Tibial nerve (tissue), 4 donors: ENCODE measurements around the gene MRPL42. TPM values are rescaled to one million over a fixed set of nuclear protein-coding genes. Genes with fewer than 3 reads are reported as not detected.

Source experiments
- DNase-seq, 2 donors: peaks; one replicate each; pipeline ENCODE4 v3.0.0-alpha.2; 2019; ENCODE audit warnings: low spot score in 2 of 2
- H3K27ac ChIP-seq, 4 donors: fragments of 200-600 bp; sonication (generic) in 3 of 4; one replicate each; pipeline ENCODE4 v1.5.1; 2017 to 2019; ENCODE audit warnings: mild to moderate bottlenecking in 1 of 4
- H3K27me3 ChIP-seq, 2 donors: fragments of 200-600 bp; sonication (generic) in 1 of 2; one replicate each; pipeline versions ENCODE4 v1.5.1 to v1.6.0; 2017 to 2019
- H3K36me3 ChIP-seq, 3 donors: fragments of 200-600 bp; sonication (generic); one replicate each; pipeline ENCODE4 v1.5.1; 2018 to 2019
- H3K4me1 ChIP-seq, 4 donors: fragments of 200-600 bp; sonication (generic) in 3 of 4; one replicate each; pipeline ENCODE4 v1.5.1; 2017 to 2019
- H3K4me3 ChIP-seq, 4 donors: fragments of 200-600 bp; sonication (generic) in 3 of 4; one replicate each; pipeline ENCODE4 v1.5.1; 2017 to 2019; ENCODE audit warnings: mild to moderate bottlenecking in 1 of 4, moderate library complexity in 1 of 4
- H3K9me3 ChIP-seq, 4 donors: fragments of 200-600 bp; sonication (generic) in 3 of 4; one replicate each; pipeline ENCODE4 v1.5.1; 2017 to 2019
- CTCF ChIP-seq, 5 experiments: fragments of 200-600 bp in 3 of 5; fragments of 450-650 bp in 2 of 5; sonication (generic) in 3 of 5; IDR thresholded peaks; one replicate each; pipeline ENCODE4 v1.5.1; 2016 to 2019; ENCODE audit warnings: antibody characterized with exemption in 5 of 5, mild to moderate bottlenecking in 3 of 5, moderate library complexity in 2 of 5
- EP300 ChIP-seq, 2 donors: sonication (generic); formaldehyde crosslinking; IDR thresholded peaks; one replicate each; pipeline ENCODE4 v1.6.1; 2017; ENCODE audit warnings: antibody characterized with exemption in 2 of 2, mild to moderate bottlenecking in 1 of 2
- POLR2A ChIP-seq, 2 donors: fragments of 450-650 bp; IDR thresholded peaks; one replicate each; pipeline ENCODE4 v1.6.1; 2017; ENCODE audit warnings: antibody characterized with exemption in 2 of 2, mild to moderate bottlenecking in 2 of 2, moderate library complexity in 2 of 2
- WGBS, 2 donors: methylation state at CpG; one replicate each; pipeline ENCODE4 v1.1.5; 2018; 5-methylcytosine and 5-hydroxymethylcytosine counted together
- total RNA-seq, 4 donors: library from RNA; depleted of rRNA; stranded (reverse); fragments of >200 nt; gene quantifications; one replicate each; pipeline ENCODE4 v1.1.0, GENCODE V29; 2016

The MRPL42 gene
- total RNA-seq, 4 donors from 2014 or later, result 19.7 to 27.3 (median 22.8) TPM

GRCh38 chr12:93447555-93448290 lies 19.6 kb upstream of the MRPL42 start:
- Histone ChIP-seq H3K27me3 (no peaks in the 10 kb centered on the region), H3K36me3 (no peaks in the 10 kb centered on the region), H3K4me3 (no peak overlapping the region), H3K27ac (no peak overlapping the region), H3K9me3 (no peaks in the 10 kb centered on the region), H3K4me1 (peaks cover 0 to 5% (median 3%) of the 10 kb centered on the region in 4 donors)
- TF ChIP-seq EP300 (IDR thresholded peaks at IDR 0.05) (no peak), POLR2A (IDR thresholded peaks at IDR 0.05) (no peak), CTCF (IDR thresholded peaks at IDR 0.05) (no peak)
- 61 to 65% methylated on average over 4 of the region's 4 CpGs for WGBS, 2 donors
- DNase-seq, result no peak

GRCh38 chr12:93448796-93449195 lies 18.5 kb upstream of the MRPL42 start:
- no peaks in the 10 kb centered on the region for H3K4me1 ChIP-seq
- no peak for TF ChIP-seq POLR2A (IDR thresholded peaks at IDR 0.05)
- TF ChIP-seq EP300 (IDR thresholded peaks at IDR 0.05), result no peak
- TF ChIP-seq CTCF (IDR thresholded peaks at IDR 0.05), result no peak
- H3K36me3 ChIP-seq, result no peaks in the 10 kb centered on the region
- H3K27me3 ChIP-seq, result no peaks in the 10 kb centered on the region
- DNase-seq, result no peak
- no peaks in the 10 kb centered on the region for H3K9me3 ChIP-seq
- no peak overlapping the region for H3K27ac ChIP-seq
- H3K4me3 ChIP-seq, result no peak overlapping the region
- 80 to 81% methylated on average over 5 of the region's 5 CpGs for WGBS, 2 donors

GRCh38 chr12:93449277-93449676 lies 18.0 kb upstream of the MRPL42 start:
- 77 to 86% methylated on average over 1 of the region's 1 CpG for WGBS, 2 donors

GRCh38 chr12:93451423-93452158 lies 15.7 kb upstream of the MRPL42 start:
- H3K4me1 ChIP-seq, result no peaks in the 10 kb centered on the region
- no peak overlapping the region for H3K27ac ChIP-seq
- no peaks in the 10 kb centered on the region for H3K36me3 ChIP-seq
- no peaks in the 10 kb centered on the region for H3K27me3 ChIP-seq
- DNase-seq, result no peak
- TF ChIP-seq POLR2A (IDR thresholded peaks at IDR 0.05) (no peak), CTCF (IDR thresholded peaks at IDR 0.05) (no peak), EP300 (IDR thresholded peaks at IDR 0.05) (no peak)
- H3K9me3 ChIP-seq, result no peaks in the 10 kb centered on the region
- WGBS, 2 donors, result 69 to 76% methylated on average over 3 of the region's 3 CpGs
- H3K4me3 ChIP-seq, result no peak overlapping the region

More at GRCh38 chr12:93449277-93449676, 18.0 kb upstream of the MRPL42 start:
- no peaks in the 10 kb centered on the region for H3K9me3 ChIP-seq
- no peak overlapping the region for H3K4me3 ChIP-seq
- no peak for DNase-seq
- H3K27ac ChIP-seq, result no peak overlapping the region
- H3K36me3 ChIP-seq, result no peaks in the 10 kb centered on the region
- H3K4me1 ChIP-seq, result no peaks in the 10 kb centered on the region
- H3K27me3 ChIP-seq, result no peaks in the 10 kb centered on the region
- TF ChIP-seq CTCF (IDR thresholded peaks at IDR 0.05) (no peak), POLR2A (IDR thresholded peaks at IDR 0.05) (no peak), EP300 (IDR thresholded peaks at IDR 0.05) (no peak)

- no peak for TF ChIP-seq EP300 (IDR thresholded peaks at IDR 0.05)
- no peak for TF ChIP-seq POLR2A (IDR thresholded peaks at IDR 0.05)
- TF ChIP-seq CTCF (IDR thresholded peaks at IDR 0.05), result no peak
- Histone ChIP-seq H3K27me3 (no peaks in the 10 kb centered on the region), H3K36me3 (no peaks in the 10 kb centered on the region), H3K4me3 (no peak overlapping the region), H3K27ac (no peak overlapping the region), H3K4me1 (no peaks in the 10 kb centered on the region), H3K9me3 (no peaks in the 10 kb centered on the region)
- no peak for DNase-seq
- WGBS, 2 donors, result 77 to 89% methylated on average over 5 of the region's 5 CpGs
Observed at GRCh38 chr12:93453633-93454032, 13.7 kb upstream of the MRPL42 start.
